ENCODE results near the gene LIX1L.

The LIX1L gene

DNA sequence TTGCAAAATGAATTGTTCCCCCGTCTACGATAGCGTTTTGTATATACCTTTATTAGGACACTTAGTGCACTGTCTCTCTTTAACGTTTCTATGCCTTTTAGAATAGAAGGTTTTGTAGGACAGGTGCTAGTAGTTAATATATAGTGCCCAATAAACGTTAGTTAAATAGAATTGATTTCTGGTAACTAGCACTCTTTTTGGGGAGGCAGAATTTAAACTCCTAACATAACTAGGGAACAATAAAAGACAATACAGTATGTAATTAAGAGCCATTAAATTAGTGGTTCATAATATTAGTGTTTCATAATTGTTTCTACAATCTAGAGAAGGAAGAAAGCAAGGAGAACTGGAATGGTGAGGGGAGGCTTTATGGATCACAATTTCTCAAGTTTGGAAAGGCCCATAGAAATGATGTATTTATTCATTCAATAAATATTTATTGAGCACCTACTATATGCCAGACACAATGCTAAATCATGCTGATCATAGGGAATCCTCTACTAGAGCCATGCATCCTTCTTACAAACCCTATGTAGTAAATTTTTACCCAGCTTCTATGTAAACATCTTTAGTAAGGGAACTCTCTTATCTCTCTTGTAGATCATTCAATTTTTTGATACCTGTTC lies 7.4 kb upstream of the LIX1L start:
- Histone ChIP-seq H3K27ac (peak overlapping the region; percentile 4; the same call in 1 of the 2 replicates), H3K79me2 (ENCODE audit: insufficient read depth, low read depth) (no peaks in the 10 kb centered on the region), H3K27me3 (ENCODE audit: insufficient read depth, low read depth) (no peaks in the 10 kb centered on the region), H3K4me2 (peak overlapping the region; percentile 88), H3K4me3 (IDR thresholded peaks at IDR 0.05; ENCODE audit: insufficient read depth, low read depth, low read length) (peak overlapping the region; percentile 100), H3K9ac (peak overlapping the region; percentile 33; the same call in 1 of the 2 replicates), H4K20me1 (ENCODE audit: insufficient read depth) (no peaks in the 10 kb centered on the region), H2AFZ (ENCODE audit: low read depth) (peak overlapping the region; percentile 72), H3K4me1 (ENCODE audit: low read depth, poor library complexity, severe bottlenecking) (peaks cover 21% of the 10 kb centered on the region), H3K36me3 (ENCODE audit: insufficient read depth) (no peaks in the 10 kb centered on the region)
- TF ChIP-seq, protein P1, sequence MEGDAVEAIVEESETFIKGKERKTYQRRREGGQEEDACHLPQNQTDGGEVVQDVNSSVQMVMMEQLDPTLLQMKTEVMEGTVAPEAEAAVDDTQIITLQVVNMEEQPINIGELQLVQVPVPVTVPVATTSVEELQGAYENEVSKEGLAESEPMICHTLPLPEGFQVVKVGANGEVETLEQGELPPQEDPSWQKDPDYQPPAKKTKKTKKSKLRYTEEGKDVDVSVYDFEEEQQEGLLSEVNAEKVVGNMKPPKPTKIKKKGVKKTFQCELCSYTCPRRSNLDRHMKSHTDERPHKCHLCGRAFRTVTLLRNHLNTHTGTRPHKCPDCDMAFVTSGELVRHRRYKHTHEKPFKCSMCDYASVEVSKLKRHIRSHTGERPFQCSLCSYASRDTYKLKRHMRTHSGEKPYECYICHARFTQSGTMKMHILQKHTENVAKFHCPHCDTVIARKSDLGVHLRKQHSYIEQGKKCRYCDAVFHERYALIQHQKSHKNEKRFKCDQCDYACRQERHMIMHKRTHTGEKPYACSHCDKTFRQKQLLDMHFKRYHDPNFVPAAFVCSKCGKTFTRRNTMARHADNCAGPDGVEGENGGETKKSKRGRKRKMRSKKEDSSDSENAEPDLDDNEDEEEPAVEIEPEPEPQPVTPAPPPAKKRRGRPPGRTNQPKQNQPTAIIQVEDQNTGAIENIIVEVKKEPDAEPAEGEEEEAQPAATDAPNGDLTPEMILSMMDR (conservative IDR thresholded peaks at IDR 0.05; ENCODE audit: low read depth, low read length): no peak; the same call in 1 of the 2 replicates

DNA sequence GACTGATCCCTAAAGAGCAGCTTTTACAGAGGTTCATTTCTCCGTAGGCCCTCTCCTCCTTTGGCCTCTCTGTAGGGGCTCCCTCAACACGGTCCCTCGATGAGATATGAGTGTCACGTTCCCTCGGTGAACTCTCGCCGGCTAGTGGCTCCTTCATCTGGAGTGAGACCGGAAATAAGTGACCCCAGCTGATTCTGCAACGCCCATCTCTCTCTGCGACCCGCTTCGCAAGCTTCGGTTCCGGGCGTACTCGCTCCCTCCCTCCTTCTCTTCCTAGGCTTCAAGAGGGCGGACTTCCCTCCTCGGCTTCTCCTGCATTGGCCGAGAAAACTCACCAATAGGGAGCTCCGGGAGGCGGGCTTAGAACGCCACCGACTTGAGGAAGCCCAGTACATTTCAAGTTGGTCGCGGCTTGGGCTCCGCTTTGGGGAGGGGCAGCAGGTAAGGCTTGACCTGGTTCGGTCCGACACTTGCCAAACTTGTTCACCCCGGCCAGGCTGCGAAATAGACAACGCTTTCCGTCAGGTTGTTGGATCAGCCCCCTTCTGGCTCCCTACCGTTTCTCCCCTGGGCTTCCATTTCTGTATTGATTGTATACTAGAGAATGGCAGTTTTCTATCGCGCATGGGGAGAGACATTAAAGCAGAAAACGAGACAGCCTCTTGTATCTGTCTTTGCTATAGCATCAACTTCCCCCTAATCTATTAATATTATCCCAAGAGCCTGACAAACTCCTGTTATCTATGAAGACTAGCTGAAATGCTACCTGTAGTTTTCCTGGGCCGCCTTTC lies 6.7 kb upstream of the LIX1L start, which contains the start of the genes ANKRD34A and POLR3GL:
TSS of gene ANKRD34A (minus strand) at position 248 of the 791 bp plus-strand sequence. CDS start 2,816 bp downstream, outside the sequence.
TSS of gene POLR3GL (plus strand) at position 363 of the 791 bp plus-strand sequence. CDS start 10,176 bp downstream, outside the sequence.
- H3K27me3 ChIP-seq (ENCODE audit: insufficient read depth, low read depth): no peaks in the 10 kb centered on the region
- no peaks in the 10 kb centered on the region for H3K36me3 ChIP-seq (ENCODE audit: insufficient read depth)
- peaks cover 21% of the 10 kb centered on the region for H3K4me1 ChIP-seq (ENCODE audit: low read depth, poor library complexity, severe bottlenecking)
- H2AFZ ChIP-seq (ENCODE audit: low read depth): peak within 1 kb of the TSS; percentile 72
- H3K79me2 ChIP-seq (ENCODE audit: insufficient read depth, low read depth): no peaks in the 10 kb centered on the region
- peak within 1 kb of the TSS; percentile 100 for H3K4me3 ChIP-seq (IDR thresholded peaks at IDR 0.05; ENCODE audit: insufficient read depth, low read depth, low read length)
- no peaks in the 10 kb centered on the region for H4K20me1 ChIP-seq (ENCODE audit: insufficient read depth)
- H3K4me2 ChIP-seq: peak within 1 kb of the TSS; percentile 88
- peak within 1 kb of the TSS; percentile 33; the same call in 1 of the 2 replicates for H3K9ac ChIP-seq
- TF ChIP-seq, protein P1 (conservative IDR thresholded peaks at IDR 0.05; ENCODE audit: low read depth, low read length): 0 out of 2 replicates have a peak, but pooled peaks have one; percentile 22
- peak within 1 kb of the TSS; percentile 4; the same call in 1 of the 2 replicates for H3K27ac ChIP-seq

DNA sequence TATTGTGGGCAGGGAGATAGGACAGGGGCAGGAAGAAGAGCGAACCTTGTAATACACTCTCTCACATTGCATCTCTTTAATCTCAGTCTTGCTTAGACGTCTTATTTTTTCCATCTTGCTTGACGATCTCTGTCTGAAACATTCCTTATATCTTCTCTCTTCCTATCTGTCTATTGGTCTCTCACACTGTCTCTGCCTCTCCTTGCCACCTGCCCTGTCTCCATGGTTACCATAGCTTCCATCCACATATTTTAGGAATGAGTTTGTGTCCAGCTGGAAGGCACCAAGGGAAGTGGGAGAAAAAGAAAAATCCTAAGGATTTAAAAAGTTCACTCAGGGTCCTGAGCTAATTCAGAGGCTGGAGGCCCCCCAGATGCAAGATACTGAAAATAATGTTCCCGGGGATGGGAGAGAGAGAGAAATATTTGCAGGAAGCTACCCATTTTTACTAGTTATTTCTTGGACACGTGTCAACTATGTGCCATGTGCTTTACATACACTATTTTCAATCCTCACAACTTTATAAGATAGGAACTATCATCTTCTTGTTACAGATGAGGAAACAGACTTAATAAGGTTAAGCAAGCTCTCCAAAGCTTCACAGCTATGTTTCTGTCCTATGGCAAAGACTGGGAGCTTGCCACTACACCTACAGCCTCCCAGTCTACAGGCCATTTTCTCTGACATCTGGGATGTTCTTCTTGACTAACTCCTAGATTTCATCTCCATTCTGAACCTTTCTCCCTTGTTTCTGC lies 5.6 kb upstream of the LIX1L start:
- H3K27ac ChIP-seq: no peak overlapping the region

More for the DNA sequence above, 5.6 kb upstream of the LIX1L start:
- Histone ChIP-seq H3K79me2 (ENCODE audit: insufficient read depth, low read depth) (no peaks in the 10 kb centered on the region), H3K27me3 (ENCODE audit: insufficient read depth, low read depth) (no peaks in the 10 kb centered on the region), H3K4me2 (peak overlapping the region; percentile 88), H3K4me3 (IDR thresholded peaks at IDR 0.05; ENCODE audit: insufficient read depth, low read depth, low read length) (peak overlapping the region; percentile 100), H2AFZ (ENCODE audit: low read depth) (peak overlapping the region; percentile 72), H4K20me1 (ENCODE audit: insufficient read depth) (no peaks in the 10 kb centered on the region), H3K36me3 (ENCODE audit: insufficient read depth) (no peaks in the 10 kb centered on the region), H3K4me1 (ENCODE audit: low read depth, poor library complexity, severe bottlenecking) (peaks cover 28% of the 10 kb centered on the region), H3K9ac (peak overlapping the region; percentile 33; the same call in 1 of the 2 replicates)
- TF ChIP-seq, protein P1 (conservative IDR thresholded peaks at IDR 0.05; ENCODE audit: low read depth, low read length): no peak

Data from KMS-11 (cell line).